Adrenal gland (tissue), 5 donors: ENCODE results near the gene AWAT2.

Source experiments
- CTCF ChIP-seq, 6 experiments: fragments of 450-650 bp in 4 of 6; fragments of 200-600 bp in 2 of 6; sonication (generic) in 1 of 6; IDR thresholded peaks; 1 replicate in 5 of 6; 2 replicates in 1 of 6; pipeline versions ENCODE4 v1.5.1 to v1.8.0; 2016 to 2021; ENCODE audit warnings: antibody characterized with exemption in 6 of 6, mild to moderate bottlenecking in 2 of 6, moderate library complexity in 1 of 6
- POLR2A ChIP-seq, 2 donors: fragments of 450-650 bp; IDR thresholded peaks; one replicate each; pipeline ENCODE4 v1.6.1; 2017; ENCODE audit warnings: antibody characterized with exemption in 2 of 2, mild to moderate bottlenecking in 2 of 2, moderate library complexity in 1 of 2
- donor health status: DM: no; HTN: no; CAD: no.

DNA sequence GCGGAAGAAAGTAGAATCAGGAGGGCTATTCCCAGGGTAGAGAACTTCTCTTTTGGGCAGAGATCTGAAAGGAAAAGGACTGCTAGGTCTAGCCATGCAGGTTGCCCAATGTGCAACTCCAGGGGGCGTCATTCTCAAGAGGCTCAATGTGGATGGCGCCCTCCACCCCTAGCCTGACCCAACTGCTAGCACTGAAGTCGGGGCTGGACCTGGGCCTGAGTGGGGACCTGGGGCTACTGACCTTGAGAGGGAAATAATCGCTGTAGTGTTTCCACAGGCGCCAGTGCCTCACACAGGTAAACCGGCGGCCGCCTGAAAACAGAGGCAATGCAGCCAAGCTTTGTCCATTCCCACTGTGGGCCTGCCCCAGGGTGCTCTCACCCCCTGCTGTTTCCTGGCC lies 6.1 kb downstream of the AWAT2 start:
- no peak for TF ChIP-seq CTCF (IDR thresholded peaks at IDR 0.05)
- TF ChIP-seq POLR2A (IDR thresholded peaks at IDR 0.05) = no peak
